ENCODE measurements around the gene KLK15. TPM values are rescaled to one million over a fixed set of nuclear protein-coding genes. Genes with fewer than 3 reads are reported as not detected.

The KLK15 gene
- total RNA-seq, 1 donor from 2014 or later: not detected

- TF ChIP-seq CTCF (IDR thresholded peaks at IDR 0.05; ENCODE audit: insufficient read depth, low read length, poor library complexity, severe bottlenecking): no peak
- DNase-seq (ENCODE audit: low read depth): no peak
- Histone ChIP-seq H3K36me3 (ENCODE audit: control insufficient read depth, insufficient read depth, low read length) (no peaks in the 10 kb centered on the region), H3K4me3 (ENCODE audit: low read depth, low read length) (no peak overlapping the region), H3K27me3 (ENCODE audit: control insufficient read depth, insufficient read depth, low read length) (peaks cover 2% of the 10 kb centered on the region)
Measured at GRCh38 chr19:50831026-50831396, 2.4 kb downstream of the KLK15 start.

DNA sequence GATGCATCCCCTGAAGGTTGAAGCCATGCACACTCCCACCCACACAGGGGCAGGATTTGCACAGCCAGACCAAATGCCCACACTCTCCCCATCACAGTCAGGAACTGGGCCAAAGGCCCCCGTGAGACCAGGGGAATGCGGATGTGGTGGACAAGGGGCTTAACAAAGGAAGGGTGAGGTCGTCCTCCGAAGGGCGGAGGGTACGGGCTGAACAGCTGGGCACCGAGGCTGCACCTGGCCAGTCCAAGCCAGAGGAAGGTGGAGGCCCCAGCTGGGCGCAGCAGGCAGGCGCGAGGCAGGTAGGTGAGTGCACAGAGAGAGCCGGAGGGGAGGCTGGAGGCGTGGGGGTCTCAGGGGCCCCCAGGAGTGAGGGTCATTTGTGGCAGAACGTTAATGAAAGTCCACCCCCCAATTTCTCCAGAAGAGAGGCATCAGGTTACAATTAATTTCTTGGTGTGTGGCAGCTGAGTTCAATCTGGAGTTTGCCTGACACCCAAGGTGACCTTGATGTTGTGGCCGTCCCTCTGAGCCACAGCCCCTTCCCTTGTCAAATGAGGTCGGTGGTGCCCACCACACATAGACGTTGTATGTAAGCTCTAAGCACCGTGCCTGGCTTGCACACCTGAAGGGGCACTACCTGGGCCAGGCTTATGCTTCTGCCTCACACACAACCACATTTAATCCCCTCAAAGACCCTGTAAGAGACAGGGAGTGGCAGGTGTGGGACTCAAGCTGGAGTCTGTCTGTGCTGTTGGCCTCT is 2.9 kb downstream of the KLK15 start:
- Histone ChIP-seq H3K27me3 (ENCODE audit: control insufficient read depth, insufficient read depth, low read length) (no peaks in the 10 kb centered on the region), H3K36me3 (ENCODE audit: control insufficient read depth, insufficient read depth, low read length) (no peaks in the 10 kb centered on the region), H3K4me3 (ENCODE audit: low read depth, low read length) (no peak overlapping the region)
- no peak for TF ChIP-seq CTCF (IDR thresholded peaks at IDR 0.05; ENCODE audit: insufficient read depth, low read length, poor library complexity, severe bottlenecking)
- DNase-seq (ENCODE audit: low read depth): no peak

DNA sequence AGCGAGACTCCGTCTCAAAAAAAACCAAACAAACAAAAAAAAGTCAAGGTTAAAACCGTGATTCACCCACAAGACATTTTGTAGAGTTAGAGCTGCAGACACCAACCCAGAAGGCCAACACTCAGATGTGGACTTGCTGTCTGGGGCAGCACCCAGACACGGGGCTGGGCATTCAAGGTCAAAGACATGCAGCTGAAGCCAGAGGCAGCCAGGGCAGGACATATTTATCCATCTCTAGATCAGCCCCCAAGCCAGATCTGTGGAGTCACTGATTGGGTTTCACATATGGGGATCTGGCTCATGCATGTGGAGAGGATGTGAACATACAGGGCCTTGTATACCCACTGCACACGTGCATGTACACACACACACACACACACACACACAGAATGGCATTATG is 3.6 kb downstream of the KLK15 start:
- no peak overlapping the region for H3K4me3 ChIP-seq (ENCODE audit: low read depth, low read length)
- H3K27me3 ChIP-seq (ENCODE audit: control insufficient read depth, insufficient read depth, low read length): no peaks in the 10 kb centered on the region
- no peak for DNase-seq (ENCODE audit: low read depth)
- TF ChIP-seq CTCF (IDR thresholded peaks at IDR 0.05; ENCODE audit: insufficient read depth, low read length, poor library complexity, severe bottlenecking): no peak
- no peaks in the 10 kb centered on the region for H3K36me3 ChIP-seq (ENCODE audit: control insufficient read depth, insufficient read depth, low read length)

DNA sequence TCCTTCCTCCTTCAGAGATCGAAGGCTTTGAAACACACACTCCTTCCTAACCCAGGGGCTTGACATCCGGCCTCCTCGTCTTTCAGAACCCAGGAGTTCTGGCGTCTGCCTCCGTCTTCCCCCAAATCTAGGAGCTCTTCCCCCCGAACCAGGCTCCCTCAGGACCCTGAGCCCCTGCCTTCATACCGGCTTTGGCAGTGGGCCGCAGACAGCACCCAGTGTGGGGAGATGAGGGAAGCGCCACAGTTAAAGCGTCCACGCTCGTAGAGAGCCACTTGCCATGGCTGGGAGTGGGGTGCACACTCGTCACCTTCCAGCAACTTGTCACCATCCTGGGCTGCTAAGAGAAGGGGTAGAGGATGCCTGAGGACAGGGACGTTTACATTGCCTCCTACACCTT is 5.9 kb downstream of the KLK15 start:
- peaks cover 3% of the 10 kb centered on the region for H3K27me3 ChIP-seq (ENCODE audit: control insufficient read depth, insufficient read depth, low read length)
- H3K36me3 ChIP-seq (ENCODE audit: control insufficient read depth, insufficient read depth, low read length): no peaks in the 10 kb centered on the region
- no peak overlapping the region for H3K4me3 ChIP-seq (ENCODE audit: low read depth, low read length)
- no peak for TF ChIP-seq CTCF (IDR thresholded peaks at IDR 0.05; ENCODE audit: insufficient read depth, low read length, poor library complexity, severe bottlenecking)
- DNase-seq (ENCODE audit: low read depth): no peak

DNA sequence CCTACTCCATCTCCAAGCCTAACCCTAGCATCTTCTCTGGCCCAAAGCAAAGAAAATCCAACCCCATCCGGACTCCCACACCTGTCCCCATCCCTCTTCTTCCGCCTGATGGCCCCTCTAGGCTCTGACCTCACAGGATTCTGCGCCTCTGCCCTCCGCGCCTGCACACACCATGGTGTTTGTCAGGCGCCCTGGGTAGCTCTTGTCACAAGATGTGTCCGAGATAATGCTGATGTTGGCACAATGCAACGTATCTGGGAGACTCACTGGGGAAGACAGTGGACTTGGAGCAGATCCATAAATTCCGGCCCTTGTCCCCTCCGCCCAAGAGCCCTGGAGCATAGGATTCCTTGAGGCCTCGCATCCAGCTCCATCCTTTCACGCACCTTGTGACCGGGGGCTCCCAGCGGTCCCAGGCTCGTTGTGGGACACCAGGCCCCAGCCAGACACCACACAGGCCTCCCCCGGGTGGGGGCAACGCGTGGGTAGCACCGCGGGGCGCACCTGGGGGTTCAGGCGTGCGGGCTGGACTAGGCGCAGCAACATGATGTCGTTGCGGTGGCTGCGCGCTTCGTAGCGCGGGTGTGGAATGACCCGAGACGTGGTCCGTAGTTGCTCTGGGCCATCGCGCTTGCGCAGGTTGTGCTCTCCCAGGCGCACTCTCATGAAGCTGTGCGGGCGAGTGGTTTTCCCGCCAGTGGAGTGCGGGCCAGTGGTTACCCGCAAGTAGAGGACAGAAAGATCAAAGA is 6.7 kb downstream of the KLK15 start:
- no peak for DNase-seq (ENCODE audit: low read depth)
- Histone ChIP-seq H3K4me3 (ENCODE audit: low read depth, low read length) (no peak overlapping the region), H3K27me3 (ENCODE audit: control insufficient read depth, insufficient read depth, low read length) (peaks cover 9% of the 10 kb centered on the region), H3K36me3 (ENCODE audit: control insufficient read depth, insufficient read depth, low read length) (no peaks in the 10 kb centered on the region)
- TF ChIP-seq CTCF (IDR thresholded peaks at IDR 0.05; ENCODE audit: insufficient read depth, low read length, poor library complexity, severe bottlenecking): no peak

Measured in kidney epithelial cell (primary cell).